SK-N-SH treated with all-trans-retinoic acid at 6 μM for 48 hours (cell line): ENCODE measurements around the gene SRSF4.
A peak's percentile ranks its signal among the peaks of the same experiment; 100 is the strongest.

ENCODE experiments used
- ATAC-seq: fragments of 200-7000 bp; cut with Tn5 transposase; 3 replicates; pipeline ENCODE4 v1.9.1; 2020; ENCODE audit warnings: mild to moderate bottlenecking, moderate library complexity
- ARNTL ChIP-seq: fragments of 450-650 bp; formaldehyde crosslinking; IDR thresholded peaks from 2 replicates; pipeline ENCODE4 v1.5.0; 2020; ENCODE audit warnings: low read depth, mild to moderate bottlenecking, moderate library complexity, borderline replicate concordance
- BACH2 ChIP-seq: fragments of 250-450 bp; sonication (Bioruptor Pico); IDR thresholded peaks from 2 replicates; pipeline ENCODE4 v1.9.0; 2021; ENCODE audit warnings: mild to moderate bottlenecking, borderline replicate concordance
- CREB5 ChIP-seq: fragments of 250-450 bp; sonication (Bioruptor Pico); IDR thresholded peaks from 2 replicates; pipeline ENCODE4 v1.5.1; 2020; ENCODE audit warnings: low read depth, mild to moderate bottlenecking, moderate library complexity
- CSRNP3 ChIP-seq: fragments of 250-450 bp; sonication (Bioruptor Pico); IDR thresholded peaks from 2 replicates; pipeline ENCODE4 v1.5.1; 2021; ENCODE audit warnings: mild to moderate bottlenecking, moderate library complexity
- ESRRG ChIP-seq: fragments of 250-450 bp; sonication (Bioruptor Pico); IDR thresholded peaks from 2 replicates; pipeline ENCODE4 v1.6.1; 2021; ENCODE audit warnings: mild to moderate bottlenecking
- GLIS3 ChIP-seq: fragments of 250-450 bp; sonication (Bioruptor Pico); IDR thresholded peaks from 2 replicates; pipeline ENCODE4 v1.5.0; 2020; ENCODE audit warnings: mild to moderate bottlenecking, moderate library complexity
- ISL1 ChIP-seq: fragments of 250-450 bp; sonication (Bioruptor Pico); IDR thresholded peaks from 2 replicates; pipeline ENCODE4 v2.1.2; 2022; ENCODE audit warnings: mild to moderate bottlenecking, moderate library complexity
- OSR1 ChIP-seq: fragments of 250-450 bp; sonication (Bioruptor Pico); IDR thresholded peaks from 2 replicates; pipeline ENCODE4 v1.8.0; 2022; ENCODE audit warnings: moderate library complexity, mild to moderate bottlenecking, inconsistent platforms
- PATZ1 ChIP-seq: fragments of 250-450 bp; sonication (Bioruptor Pico); IDR thresholded peaks from 2 replicates; pipeline ENCODE4 v1.8.0; 2020; ENCODE audit warnings: mild to moderate bottlenecking, moderate library complexity, borderline replicate concordance
- POU6F1 ChIP-seq: fragments of 250-450 bp; sonication (Bioruptor Pico); IDR thresholded peaks from 2 replicates; pipeline ENCODE4 v1.8.0; 2021; ENCODE audit warnings: low read depth, mild to moderate bottlenecking, moderate library complexity, borderline replicate concordance
- PPARA ChIP-seq: fragments of 250-450 bp; sonication (Bioruptor Pico); IDR thresholded peaks from 2 replicates; pipeline ENCODE4 v1.5.0; 2020; ENCODE audit warnings: mild to moderate bottlenecking, borderline replicate concordance
- RARB ChIP-seq: fragments of 250-450 bp; sonication (Bioruptor Pico); IDR thresholded peaks from 2 replicates; pipeline ENCODE4 v1.8.0; 2021; ENCODE audit warnings: mild to moderate bottlenecking, moderate library complexity
- SNAI2 ChIP-seq: fragments of 250-450 bp; sonication (Bioruptor Pico); IDR thresholded peaks from 2 replicates; pipeline ENCODE4 v1.5.0; 2020; ENCODE audit warnings: mild to moderate bottlenecking, moderate library complexity
- TCF4 ChIP-seq: fragments of 250-450 bp; sonication (Bioruptor Pico); IDR thresholded peaks from 2 replicates; pipeline ENCODE4 v1.8.0; 2021; ENCODE audit warnings: mild to moderate bottlenecking, moderate library complexity, borderline replicate concordance
- TOX ChIP-seq: fragments of 250-450 bp; sonication (Bioruptor Pico); IDR thresholded peaks from 2 replicates; pipeline ENCODE4 v1.8.0; 2021; ENCODE audit warnings: mild to moderate bottlenecking, moderate library complexity, borderline replicate concordance
- TSHZ2 ChIP-seq: fragments of 250-450 bp; sonication (Bioruptor Pico); IDR thresholded peaks from 2 replicates; pipeline ENCODE4 v1.5.0; 2020; ENCODE audit warnings: mild to moderate bottlenecking, moderate library complexity
- ZC3H10 ChIP-seq: fragments of 250-450 bp; sonication (Bioruptor Pico); IDR thresholded peaks from 2 replicates; pipeline ENCODE4 v1.5.1; 2021; ENCODE audit warnings: mild to moderate bottlenecking, moderate library complexity
- ZFP3 ChIP-seq: fragments of 250-450 bp; sonication (Bioruptor Pico); IDR thresholded peaks from 2 replicates; pipeline ENCODE4 v1.5.0; 2020; ENCODE audit warnings: mild to moderate bottlenecking, moderate library complexity
- ZFP30 ChIP-seq: fragments of 450-650 bp; formaldehyde crosslinking; IDR thresholded peaks from 2 replicates; pipeline ENCODE4 v1.5.0; 2022; ENCODE audit warnings: mild to moderate bottlenecking, moderate library complexity
- ZNF565 ChIP-seq: fragments of 450-650 bp; formaldehyde crosslinking; conservative IDR thresholded peaks from 2 replicates; pipeline ENCODE4 v1.5.0; 2020; ENCODE audit warnings: low read depth, mild to moderate bottlenecking, moderate library complexity
- ZNF70 ChIP-seq: fragments of 450-650 bp; formaldehyde crosslinking; IDR thresholded peaks from 2 replicates; pipeline ENCODE4 v1.5.0; 2020; ENCODE audit warnings: mild to moderate bottlenecking, moderate library complexity
- ZNF8 ChIP-seq: fragments of 450-650 bp; formaldehyde crosslinking; IDR thresholded peaks from 2 replicates; pipeline ENCODE4 v1.5.0; 2020; ENCODE audit warnings: mild to moderate bottlenecking, moderate library complexity

The SRSF4 gene

GRCh38 chr1:29142714-29143113 is 39.0 kb downstream of the SRSF4 start:
- no peak for TF ChIP-seq ZNF70 (CRISPR knock-in tag)
- no peak for TF ChIP-seq PPARA
- no peak for TF ChIP-seq ZNF565 (CRISPR knock-in tag)
- no peak for TF ChIP-seq ARNTL
- TF ChIP-seq OSR1 (CRISPR knock-in tag) = no peak
- TF ChIP-seq BACH2 (CRISPR knock-in tag) = no peak
- TF ChIP-seq PATZ1 (CRISPR knock-in tag) = no peak
- TF ChIP-seq SNAI2 (CRISPR knock-in tag) = no peak
- TF ChIP-seq TOX (CRISPR knock-in tag) = no peak
- no peak for TF ChIP-seq TSHZ2 (CRISPR knock-in tag)
- TF ChIP-seq ZFP30 = no peak
- no peak for TF ChIP-seq TCF4
- no peak for TF ChIP-seq CREB5 (CRISPR knock-in tag)
- ATAC-seq = no peak

DNA sequence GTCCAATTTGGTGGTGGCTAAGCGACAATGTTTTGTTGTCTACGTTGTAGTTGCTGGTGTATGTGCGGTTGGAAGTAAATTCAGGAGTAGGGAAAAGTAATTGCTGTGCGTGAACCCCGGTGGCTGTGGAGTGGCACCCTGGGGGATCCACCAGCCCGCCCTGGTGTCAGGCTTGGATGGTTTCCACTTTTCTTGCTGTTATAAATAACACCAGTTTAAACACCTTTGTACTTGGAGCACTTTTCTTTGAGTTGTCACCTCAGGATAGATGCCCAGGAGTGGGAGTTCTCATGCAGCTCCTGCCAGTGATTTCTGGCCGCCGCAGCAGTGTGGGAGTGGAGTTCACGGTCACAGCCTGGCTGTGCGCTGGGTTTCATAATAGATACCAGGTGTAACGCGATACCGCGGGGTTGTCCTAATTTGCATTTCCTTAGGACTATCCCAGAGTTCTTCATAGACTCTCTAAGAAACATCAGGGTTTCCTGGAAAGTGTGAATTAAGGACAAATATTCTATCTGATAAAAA is 45.2 kb downstream of the SRSF4 start:
- ATAC-seq = peak; percentile 53
- TF ChIP-seq RARB (CRISPR knock-in tag) (no peak), ZNF8 (no peak), ARNTL (no peak), CSRNP3 (CRISPR knock-in tag) (no peak), CREB5 (CRISPR knock-in tag) (no peak), SNAI2 (CRISPR knock-in tag) (no peak), TOX (CRISPR knock-in tag) (no peak), GLIS3 (CRISPR knock-in tag) (no peak), ESRRG (CRISPR knock-in tag) (no peak), ZNF70 (CRISPR knock-in tag) (no peak), PPARA (no peak), POU6F1 (no peak), ZFP30 (no peak), ZFP3 (CRISPR knock-in tag) (no peak), BACH2 (CRISPR knock-in tag) (no peak), TSHZ2 (CRISPR knock-in tag) (no peak), ISL1 (CRISPR knock-in tag) (no peak), TCF4 (no peak), PATZ1 (CRISPR knock-in tag) (no peak), ZC3H10 (CRISPR knock-in tag) (no peak)
